Astrocyte (in vitro differentiated cells and primary cell): ENCODE measurements around the gene COX10. TPM values are rescaled to one million over a fixed set of nuclear protein-coding genes. Genes with fewer than 3 reads are reported as not detected.

Experiments
- DNase-seq: peaks from one replicate; pipeline ENCODE4 v3.0.0-alpha.2; 2010; ENCODE audit warnings: low read depth
- FAIRE-seq: peaks from 2 replicates; lab custom pipeline; 2011; peaks lifted over from hg19 to GRCh38; lab: Jason Lieb, UNC
- H2AFZ ChIP-seq: 2 replicates; pipeline ENCODE4 v1.6.0; 2012; ENCODE audit warnings: low read depth, low read length, inconsistent platforms
- H3K27ac ChIP-seq: 2 replicates; pipeline ENCODE4 v1.5.1; 2011; ENCODE audit warnings: low read depth, low read length, inconsistent platforms
- H3K27me3 ChIP-seq: 2 replicates; pipeline ENCODE4 v1.6.0; 2011; ENCODE audit warnings: low read length, inconsistent platforms; ENCODE audit not compliant: insufficient read depth
- H3K36me3 ChIP-seq: 2 replicates; pipeline ENCODE4 v1.5.1; 2011; ENCODE audit warnings: low read length, inconsistent platforms; ENCODE audit not compliant: insufficient read depth
- H3K4me1 ChIP-seq: 2 replicates; pipeline ENCODE4 v1.5.1; 2011; ENCODE audit warnings: low read length, inconsistent platforms; ENCODE audit not compliant: insufficient read depth
- H3K4me2 ChIP-seq: 2 replicates; pipeline ENCODE4 v1.6.0; 2012; ENCODE audit warnings: low read length, inconsistent platforms
- H3K4me3 ChIP-seq: 2 replicates; pipeline ENCODE4 v1.5.1; 2011; ENCODE audit warnings: low read depth, mild to moderate bottlenecking, low read length, inconsistent platforms; ENCODE audit not compliant: insufficient read depth
- H3K79me2 ChIP-seq: 2 replicates; pipeline ENCODE4 v1.6.0; 2012; ENCODE audit warnings: mild to moderate bottlenecking, low read length, inconsistent platforms; ENCODE audit not compliant: insufficient read depth
- H3K9ac ChIP-seq: 2 replicates; pipeline ENCODE4 v1.6.0; 2012; ENCODE audit warnings: mild to moderate bottlenecking, low read length, inconsistent platforms
- H3K9me3 ChIP-seq: 2 replicates; pipeline ENCODE4 v1.5.1; 2012; ENCODE audit warnings: low read depth, mild to moderate bottlenecking, low read length, inconsistent platforms; ENCODE audit not compliant: insufficient read depth
- H4K20me1 ChIP-seq: 2 replicates; pipeline ENCODE4 v1.6.0; 2012; ENCODE audit warnings: low read length, inconsistent platforms; ENCODE audit not compliant: insufficient read depth
- H3K27ac Mint-ChIP-seq: one replicate; pipeline ENCODE4 v1.8.0; 2021; ENCODE audit warnings: mild to moderate bottlenecking, mixed read lengths; ENCODE audit not compliant: unreplicated experiment
- H3K27me3 Mint-ChIP-seq: one replicate; pipeline ENCODE4 v1.8.0; 2021; ENCODE audit warnings: low read depth, mixed read lengths; ENCODE audit not compliant: unreplicated experiment
- H3K36me3 Mint-ChIP-seq: one replicate; pipeline ENCODE4 v1.8.0; 2021; ENCODE audit warnings: low read depth, mixed read lengths; ENCODE audit not compliant: unreplicated experiment
- H3K4me1 Mint-ChIP-seq: one replicate; pipeline ENCODE4 v1.8.0; 2021; ENCODE audit warnings: low read depth, mixed read lengths; ENCODE audit not compliant: unreplicated experiment
- H3K4me3 Mint-ChIP-seq: one replicate; pipeline ENCODE4 v1.8.0; 2021; ENCODE audit warnings: mild to moderate bottlenecking, moderate library complexity, mixed read lengths; ENCODE audit not compliant: unreplicated experiment
- H3K9me3 Mint-ChIP-seq: one replicate; pipeline ENCODE4 v1.8.0; 2021; ENCODE audit warnings: mild to moderate bottlenecking, mixed read lengths; ENCODE audit not compliant: unreplicated experiment
- CTCF ChIP-seq: IDR thresholded peaks from 2 replicates; pipeline ENCODE4 v1.5.1; 2011; ENCODE audit warnings: low read depth, mild to moderate bottlenecking, inconsistent platforms, low read length, moderate library complexity; ENCODE audit not compliant: insufficient read depth
- EZH2 ChIP-seq: IDR thresholded peaks from 2 replicates; pipeline ENCODE4 v1.6.1; 2012; ENCODE audit warnings: mild to moderate bottlenecking, low read length, inconsistent platforms; ENCODE audit not compliant: insufficient read depth
- total RNA-seq: library from RNA; stranded (reverse); gene quantifications from 2 replicates; pipeline ENCODE4 v1.2.1, GENCODE V29; 2021

The COX10 gene
- total RNA-seq, 1 donor from 2014 or later, result 16.4 TPM

- Histone ChIP-seq H3K36me3 (peaks cover 11% of the 10 kb centered on the region), H3K4me3 (no peak overlapping the region), H3K27ac (no peak overlapping the region), H3K9me3 (no peaks in the 10 kb centered on the region), H4K20me1 (peaks cover 5% of the 10 kb centered on the region), H3K9ac (no peak overlapping the region), H3K79me2 (peaks cover 57% of the 10 kb centered on the region), H2AFZ (no peak overlapping the region), H3K27me3 (no peaks in the 10 kb centered on the region), H3K4me2 (no peak overlapping the region), H3K4me1 (peaks cover 6% of the 10 kb centered on the region)
- Mint-ChIP-seq H3K4me3 (no peak overlapping the region), H3K4me1 (peaks cover 11% of the 10 kb centered on the region), H3K27me3 (no peaks in the 10 kb centered on the region), H3K27ac (no peak overlapping the region), H3K9me3 (no peaks in the 10 kb centered on the region), H3K36me3 (peaks cover 2% of the 10 kb centered on the region)
- TF ChIP-seq CTCF, result no peak
- no peak for FAIRE-seq
- no peak for DNase-seq
Measured at GRCh38 chr17:14072881-14073280, 3.6 kb downstream of the COX10 start.

- H3K27me3 Mint-ChIP-seq, result no peaks in the 10 kb centered on the region
- Histone ChIP-seq H4K20me1 (peaks cover 23% of the 10 kb centered on the region), H3K27ac (no peak overlapping the region), H3K9me3 (no peaks in the 10 kb centered on the region), H3K36me3 (peaks cover 13% of the 10 kb centered on the region), H3K4me1 (no peaks in the 10 kb centered on the region), H3K27me3 (no peaks in the 10 kb centered on the region), H3K9ac (no peak overlapping the region), H3K4me3 (no peak overlapping the region), H3K79me2 (peaks cover 15% of the 10 kb centered on the region), H3K4me2 (no peak overlapping the region), H2AFZ (no peak overlapping the region)
- no peaks in the 10 kb centered on the region for H3K36me3 Mint-ChIP-seq
- H3K27ac Mint-ChIP-seq, result no peak overlapping the region
- DNase-seq (no peak), FAIRE-seq (no peak)
- TF ChIP-seq CTCF, result no peak
- no peak overlapping the region for H3K4me3 Mint-ChIP-seq
- no peaks in the 10 kb centered on the region for H3K4me1 Mint-ChIP-seq
- no peaks in the 10 kb centered on the region for H3K9me3 Mint-ChIP-seq
Measured at GRCh38 chr17:14078027-14078426, 8.7 kb downstream of the COX10 start.

GRCh38 chr17:14080847-14081251, 11.5 kb downstream of the COX10 start:
- Histone ChIP-seq H3K4me3 (no peak overlapping the region), H2AFZ (no peak overlapping the region), H3K79me2 (peaks cover 9% of the 10 kb centered on the region), H3K36me3 (peaks cover 13% of the 10 kb centered on the region), H3K27me3 (no peaks in the 10 kb centered on the region), H4K20me1 (peaks cover 23% of the 10 kb centered on the region), H3K4me2 (no peak overlapping the region), H3K4me1 (no peaks in the 10 kb centered on the region), H3K9ac (no peak overlapping the region), H3K9me3 (no peaks in the 10 kb centered on the region), H3K27ac (no peak overlapping the region)
- FAIRE-seq (no peak), DNase-seq (no peak)
- TF ChIP-seq EZH2 (no peak), CTCF (no peak)
- H3K27me3 Mint-ChIP-seq, result no peaks in the 10 kb centered on the region
- H3K4me1 Mint-ChIP-seq, result no peaks in the 10 kb centered on the region
- H3K27ac Mint-ChIP-seq, result no peak overlapping the region
- no peak overlapping the region for H3K4me3 Mint-ChIP-seq
- H3K36me3 Mint-ChIP-seq, result no peaks in the 10 kb centered on the region
- no peaks in the 10 kb centered on the region for H3K9me3 Mint-ChIP-seq
